Esophagus muscularis mucosa (tissue), 4 donors: ENCODE results near the gene CDC123. TPM values are rescaled to one million over a fixed set of nuclear protein-coding genes. Genes with fewer than 3 reads are reported as not detected.
A peak's percentile ranks its signal among the peaks of the same experiment; 100 is the strongest.
"Not testable (repeated sequence)": the region's sequence is repeated elsewhere in the genome, so short reads cannot be mapped to it uniquely, and the experiment has no call there.

Experiments
- DNase-seq: peaks from one replicate; pipeline ENCODE4 v3.0.0-alpha.2; 2017; ENCODE audit errors: extremely low spot score
- H3K27ac ChIP-seq, 4 donors: fragments of 200-600 bp; sonication (generic); replicated peaks in 1 of 4; 1 replicate in 3 of 4; 2 replicates in 1 of 4; pipeline ENCODE4 v1.5.1; 2016 to 2019; ENCODE audit warnings: mild to moderate bottlenecking in 1 of 4
- H3K27me3 ChIP-seq, 4 donors: fragments of 200-600 bp; sonication (generic); one replicate each; pipeline versions ENCODE4 v1.5.1 to v1.6.0; 2016 to 2019
- H3K36me3 ChIP-seq, 4 donors: fragments of 200-600 bp; sonication (generic); one replicate each; pipeline ENCODE4 v1.5.1; 2016 to 2019
- H3K4me1 ChIP-seq, 4 donors: fragments of 200-600 bp; sonication (generic); one replicate each; pipeline ENCODE4 v1.5.1; 2016 to 2019
- H3K4me3 ChIP-seq, 4 donors: fragments of 200-600 bp; sonication (generic); 1 replicate in 2 of 4; 2 replicates in 2 of 4; pipeline ENCODE4 v1.5.1; 2016 to 2019; ENCODE audit warnings: mild to moderate bottlenecking in 4 of 4, moderate library complexity in 1 of 4
- H3K9me3 ChIP-seq, 4 donors: fragments of 200-600 bp; sonication (generic); 1 replicate in 3 of 4; 2 replicates in 1 of 4; pipeline ENCODE4 v1.5.1; 2016 to 2019
- EP300 ChIP-seq: sonication (generic); formaldehyde crosslinking; IDR thresholded peaks from one replicate; pipeline ENCODE4 v1.6.1; 2017; ENCODE audit warnings: antibody characterized with exemption
- POLR2A ChIP-seq: fragments of 450-650 bp; IDR thresholded peaks from one replicate; pipeline ENCODE4 v1.6.1; 2017; ENCODE audit warnings: antibody characterized with exemption, moderate library complexity, mild to moderate bottlenecking, low read depth
- POLR2AphosphoS5 ChIP-seq, 2 donors: sonication (generic); formaldehyde crosslinking; IDR thresholded peaks; one replicate each; pipeline ENCODE4 v1.6.1; 2017; ENCODE audit warnings: antibody characterized with exemption in 2 of 2
- WGBS: methylation state at CpG from one replicate; pipeline ENCODE4 v1.1.5; 2018; 5-methylcytosine and 5-hydroxymethylcytosine counted together
- intact Hi-C: fragments of 100-400 bp; cut with DNase I; formaldehyde crosslinking; loops from one replicate; pipeline ENCODE4 v1.15.1; 2023
- total RNA-seq, 4 donors: library from RNA; depleted of rRNA; stranded (reverse); fragments of >200 nt; gene quantifications; one replicate each; pipeline versions ENCODE4 v1.1.0 to v1.2.1, GENCODE V29; 2016
- TF ChIP-seq, protein P1 (sequence below), 3 experiments: fragments of 200-600 bp in 2 of 3; fragments of 450-650 bp in 1 of 3; sonication (generic) in 2 of 3; IDR thresholded peaks; one replicate each; pipeline ENCODE4 v1.5.1; 2017 to 2019; ENCODE audit warnings: antibody characterized with exemption in 3 of 3, mild to moderate bottlenecking in 2 of 3, moderate library complexity in 1 of 3

Gene CDC123
- total RNA-seq, 4 donors from 2014 or later: 46.9 to 50.2 (median 48.5) TPM

GRCh38 chr10:12264204-12264940 lies 68.4 kb downstream of the CDC123 start:
- Histone ChIP-seq H3K4me3 (peak overlapping the region; percentile 42 to 64 (median 50)), H3K9me3 (no peaks in the 10 kb centered on the region), H3K27me3 (no peaks in the 10 kb centered on the region), H3K4me1 (peaks cover 13 to 27% (median 22%) of the 10 kb centered on the region in 4 donors), H3K27ac (peak overlapping the region; percentile 70 to 79 (median 74)), H3K36me3 (no peaks in the 10 kb centered on the region)
- TF ChIP-seq POLR2AphosphoS5 (IDR thresholded peaks at IDR 0.05): peak in 1 of 2 donors; percentile 53
- TF ChIP-seq POLR2A: no peak
- TF ChIP-seq, protein P1, sequence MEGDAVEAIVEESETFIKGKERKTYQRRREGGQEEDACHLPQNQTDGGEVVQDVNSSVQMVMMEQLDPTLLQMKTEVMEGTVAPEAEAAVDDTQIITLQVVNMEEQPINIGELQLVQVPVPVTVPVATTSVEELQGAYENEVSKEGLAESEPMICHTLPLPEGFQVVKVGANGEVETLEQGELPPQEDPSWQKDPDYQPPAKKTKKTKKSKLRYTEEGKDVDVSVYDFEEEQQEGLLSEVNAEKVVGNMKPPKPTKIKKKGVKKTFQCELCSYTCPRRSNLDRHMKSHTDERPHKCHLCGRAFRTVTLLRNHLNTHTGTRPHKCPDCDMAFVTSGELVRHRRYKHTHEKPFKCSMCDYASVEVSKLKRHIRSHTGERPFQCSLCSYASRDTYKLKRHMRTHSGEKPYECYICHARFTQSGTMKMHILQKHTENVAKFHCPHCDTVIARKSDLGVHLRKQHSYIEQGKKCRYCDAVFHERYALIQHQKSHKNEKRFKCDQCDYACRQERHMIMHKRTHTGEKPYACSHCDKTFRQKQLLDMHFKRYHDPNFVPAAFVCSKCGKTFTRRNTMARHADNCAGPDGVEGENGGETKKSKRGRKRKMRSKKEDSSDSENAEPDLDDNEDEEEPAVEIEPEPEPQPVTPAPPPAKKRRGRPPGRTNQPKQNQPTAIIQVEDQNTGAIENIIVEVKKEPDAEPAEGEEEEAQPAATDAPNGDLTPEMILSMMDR (IDR thresholded peaks at IDR 0.05): peak; percentile 86 to 91 (median 89)
- intact Hi-C loops: loop anchor here (2.0 to 10.0 kb wide), 4 partner anchors 393 to 830 kb away; no protein-coding TSS in a partner anchor
- peak; percentile 94 for DNase-seq
- 27% methylated on average over 30 of the region's 31 CpGs for WGBS

DNA sequence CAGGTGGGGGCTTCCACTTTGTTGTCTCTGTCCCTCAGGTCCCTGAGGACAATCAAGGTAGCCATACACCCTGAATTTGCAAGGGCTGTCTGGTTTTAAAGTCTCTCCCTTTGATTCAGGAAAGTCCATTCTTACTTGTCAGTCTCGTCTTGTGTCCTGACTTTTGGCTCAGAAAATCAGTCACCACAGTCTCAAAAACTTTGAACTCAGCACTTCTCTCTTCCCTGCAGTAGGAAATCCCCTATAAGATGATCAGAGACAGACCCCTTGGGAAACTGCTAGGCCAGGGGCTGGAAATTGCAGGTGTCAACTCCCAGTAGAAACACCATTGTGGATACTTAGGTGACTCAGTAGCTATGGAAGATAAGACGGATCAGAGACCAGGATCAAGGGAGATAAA lies 73.1 kb downstream of the CDC123 start:
- no peak for DNase-seq
- Histone ChIP-seq H3K27me3 (no peaks in the 10 kb centered on the region), H3K36me3 (no peaks in the 10 kb centered on the region), H3K4me3 (no peak overlapping the region), H3K4me1 (peaks cover 16 to 41% (median 37%) of the 10 kb centered on the region in 4 donors), H3K27ac (no peak overlapping the region), H3K9me3 (no peaks in the 10 kb centered on the region)
- WGBS: 84% methylated on average over 2 of the region's 2 CpGs
- intact Hi-C loops: loop anchor here (10.0 kb wide), 1 partner anchor 826 kb away; no protein-coding TSS in a partner anchor
- TF ChIP-seq, protein P1 (IDR thresholded peaks at IDR 0.05): no peak
- no peak for TF ChIP-seq POLR2AphosphoS5 (IDR thresholded peaks at IDR 0.05)
- TF ChIP-seq POLR2A: no peak
- no peak for TF ChIP-seq EP300

GRCh38 chr10:12271210-12271540 lies 75.2 kb downstream of the CDC123 start:
- 59% methylated on average over 8 of the region's 8 CpGs for WGBS
- H3K4me3 ChIP-seq: peak overlapping the region in 2 of 4 donors; percentile 1 to 3
- intact Hi-C loops: loop anchor here (5.0 kb wide), 1 partner anchor 76 kb away; the partner anchor contains the start of gene CAMK1D

DNA sequence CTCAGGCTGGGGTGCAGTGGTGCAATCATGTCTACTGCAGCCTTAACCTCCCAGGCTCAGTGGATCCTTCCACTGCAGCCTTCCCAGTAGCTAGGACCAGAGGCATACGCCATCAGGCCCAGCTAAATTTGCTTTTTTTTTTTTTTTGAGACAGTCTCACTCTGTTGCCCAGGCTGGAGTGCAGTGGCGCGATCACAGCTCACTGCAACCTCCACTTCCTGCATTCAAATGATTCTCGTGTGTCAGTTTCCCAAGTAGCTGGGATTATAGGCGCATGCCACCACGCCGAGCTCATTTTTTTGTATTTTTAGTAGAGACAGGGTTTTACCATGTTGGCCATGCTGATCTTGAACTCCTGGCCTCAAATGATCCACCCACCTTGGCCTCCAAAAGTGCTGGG lies 81.9 kb downstream of the CDC123 start:
- H3K36me3 ChIP-seq, DNase-seq, intact Hi-C loops, H3K4me1 ChIP-seq, H3K4me3 ChIP-seq, H3K9me3 ChIP-seq, H3K27me3 ChIP-seq, H3K27ac ChIP-seq: not testable (repeated sequence)
- 92% methylated on average over 7 of the region's 7 CpGs for WGBS

More at GRCh38 chr10:12271210-12271540, 75.2 kb downstream of the CDC123 start:
- peaks cover 3 to 21% (median 18%) of the 10 kb centered on the region in 4 donors for H3K4me1 ChIP-seq
- no peaks in the 10 kb centered on the region for H3K36me3 ChIP-seq
- TF ChIP-seq EP300 (no peak), POLR2AphosphoS5 (IDR thresholded peaks at IDR 0.05) (no peak), POLR2A (no peak)
- TF ChIP-seq, protein P1 (IDR thresholded peaks at IDR 0.05): no peak
- DNase-seq: no peak
- no peaks in the 10 kb centered on the region for H3K9me3 ChIP-seq
- H3K27me3 ChIP-seq: no peaks in the 10 kb centered on the region
- H3K27ac ChIP-seq: peak overlapping the region; percentile 66 to 81 (median 78)

GRCh38 chr10:12279281-12279680 lies 83.3 kb downstream of the CDC123 start:
- intact Hi-C loops: no loop called here
- WGBS: 87% methylated on average over 11 of the region's 11 CpGs

More at GRCh38 chr10:12279281-12279680, 83.3 kb downstream of the CDC123 start:
- TF ChIP-seq POLR2AphosphoS5 (IDR thresholded peaks at IDR 0.05) (no peak), EP300 (no peak), POLR2A (no peak)
- TF ChIP-seq, protein P1 (IDR thresholded peaks at IDR 0.05): no peak
- Histone ChIP-seq H3K4me3 (no peak overlapping the region), H3K4me1 (no peaks in the 10 kb centered on the region), H3K27ac (no peak overlapping the region), H3K27me3 (no peaks in the 10 kb centered on the region), H3K9me3 (no peaks in the 10 kb centered on the region), H3K36me3 (no peaks in the 10 kb centered on the region)
- no peak for DNase-seq
